IMR-90 (cell line): ENCODE results near the gene CRYAA. TPM values are rescaled to one million over a fixed set of nuclear protein-coding genes. Genes with fewer than 3 reads are reported as not detected.

Experiments used
- ATAC-seq: fragments of 200-7000 bp; cut with Tn5 transposase; 2 replicates; pipeline ENCODE4 v1.9.1; 2020; ENCODE audit warnings: low read depth, mild to moderate bottlenecking, moderate library complexity
- BruUV-seq: library from RNA; stranded (reverse); fragments of 400-500 nt; replicated peaks from 2 replicates; lab custom pipeline; 2021; lab: Mats Ljungman, UMichigan
- CTCF ChIA-PET: fragments of 300-600 bp; formaldehyde crosslinking; extraction: SDS; loops from one replicate; lab custom pipeline; 2021; ENCODE audit warnings: antibody characterized with exemption; lab: Yijun Ruan, JAX
- POLR2A ChIA-PET: fragments of 300-600 bp; sonication (Branson Sonifier 250); formaldehyde crosslinking; loops from one replicate; lab custom pipeline; 2022; ENCODE audit warnings: antibody characterized with exemption; ENCODE audit not compliant: unreplicated experiment; lab: Charles Lee
- DNase-seq: peaks from one replicate; pipeline ENCODE4 v3.0.0; 2013
- H2AFZ ChIP-seq: replicated peaks from 2 replicates; pipeline ENCODE3; 2013; ENCODE audit warnings: low read length, mild to moderate bottlenecking; ENCODE audit not compliant: poor library complexity
- H2AK5ac ChIP-seq: 2 replicates; pipeline ENCODE4 v1.6.1; 2013; ENCODE audit warnings: low read depth, low read length, inconsistent platforms
- H2AK9ac ChIP-seq: replicated peaks from 2 replicates; pipeline ENCODE3; 2013; ENCODE audit warnings: mild to moderate bottlenecking, low read depth, low read length, moderate library complexity; ENCODE audit not compliant: poor library complexity
- H2BK120ac ChIP-seq: 2 replicates; pipeline ENCODE4 v1.6.1; 2013; ENCODE audit warnings: low read depth, low read length, inconsistent platforms
- H2BK15ac ChIP-seq: 3 replicates; pipeline ENCODE4 v1.6.1; 2013; ENCODE audit warnings: low read depth, low read length, inconsistent platforms
- H2BK20ac ChIP-seq: 2 replicates; pipeline ENCODE4 v1.6.1; 2013; ENCODE audit warnings: low read depth, mild to moderate bottlenecking, inconsistent platforms, low read length, moderate library complexity
- H2BK5ac ChIP-seq: 2 replicates; pipeline ENCODE4 v1.6.1; 2013; ENCODE audit warnings: mild to moderate bottlenecking, low read depth, low read length, inconsistent platforms; ENCODE audit not compliant: poor library complexity, severe bottlenecking
- H3K14ac ChIP-seq: replicated peaks from 2 replicates; pipeline ENCODE4 v1.6.1; 2013; ENCODE audit warnings: low read depth, low read length, inconsistent platforms
- H3K18ac ChIP-seq: 2 replicates; pipeline ENCODE4 v1.6.1; 2013; ENCODE audit warnings: low read depth, low read length, control low read depth
- H3K23ac ChIP-seq: 2 replicates; pipeline ENCODE4 v1.6.1; 2013; ENCODE audit warnings: low read depth, low read length, inconsistent platforms
- H3K27ac ChIP-seq: 2 replicates; pipeline ENCODE4 v1.5.1; 2013; ENCODE audit warnings: mild to moderate bottlenecking, control low read depth, low read length; ENCODE audit not compliant: insufficient read depth
- H3K27me3 ChIP-seq: 2 replicates; pipeline ENCODE4 v1.6.1; 2013; ENCODE audit warnings: low read length; ENCODE audit not compliant: control insufficient read depth, insufficient read depth
- H3K36me3 ChIP-seq: 2 replicates; pipeline ENCODE4 v1.6.1; 2013; ENCODE audit warnings: low read length, mixed read lengths; ENCODE audit not compliant: control insufficient read depth, insufficient read depth
- H3K4ac ChIP-seq: 2 replicates; pipeline ENCODE4 v1.6.1; 2013; ENCODE audit warnings: low read depth, low read length, inconsistent platforms
- H3K4me1 ChIP-seq: 2 replicates; pipeline ENCODE4 v1.6.1; 2013; ENCODE audit warnings: low read length, mixed read lengths; ENCODE audit not compliant: control insufficient read depth, insufficient read depth
- H3K4me2 ChIP-seq: 2 replicates; pipeline ENCODE4 v1.6.1; 2013; ENCODE audit warnings: low read depth, mild to moderate bottlenecking, control low read depth, low read length, moderate library complexity
- H3K4me3 ChIP-seq: 2 replicates; pipeline ENCODE4 v1.5.1; 2013; ENCODE audit warnings: low read depth, mild to moderate bottlenecking, control low read depth, low read length, moderate library complexity; ENCODE audit not compliant: insufficient read depth
- H3K56ac ChIP-seq: 2 replicates; pipeline ENCODE4 v1.6.1; 2013; ENCODE audit warnings: low read length, inconsistent platforms; ENCODE audit not compliant: insufficient read depth; ENCODE audit errors: extremely low read depth
- H3K79me1 ChIP-seq, 2 experiments: 2 replicates each; pipeline ENCODE4 v1.6.1; 2013; ENCODE audit warnings: low read length in 2 of 2, inconsistent platforms in 1 of 2, low read depth in 1 of 2
- H3K9ac ChIP-seq: 2 replicates; pipeline ENCODE4 v1.6.1; 2013; ENCODE audit warnings: low read depth, low read length, control low read depth
- H3K9me1 ChIP-seq: 2 replicates; pipeline ENCODE4 v1.6.1; 2013; ENCODE audit warnings: low read length, inconsistent platforms; ENCODE audit not compliant: insufficient read depth
- H3K9me3 ChIP-seq: 2 replicates; pipeline ENCODE4 v1.6.1; 2013; ENCODE audit warnings: low read length; ENCODE audit not compliant: control insufficient read depth, insufficient read depth
- H4K20me1 ChIP-seq: 2 replicates; pipeline ENCODE4 v1.6.1; 2013; ENCODE audit warnings: low read length, inconsistent platforms; ENCODE audit not compliant: insufficient read depth
- H4K5ac ChIP-seq: 2 replicates; pipeline ENCODE4 v1.6.1; 2013; ENCODE audit warnings: mild to moderate bottlenecking, low read depth, low read length, control low read depth
- H4K8ac ChIP-seq, 2 experiments: 2 replicates each; pipeline ENCODE4 v1.6.1; 2013; ENCODE audit warnings: low read depth in 2 of 2, low read length in 2 of 2, control low read depth in 1 of 2, inconsistent platforms in 1 of 2
- H4K91ac ChIP-seq: 2 replicates; pipeline ENCODE4 v1.6.1; 2013; ENCODE audit warnings: low read depth, low read length, inconsistent platforms; ENCODE audit not compliant: insufficient read depth
- CTCF ChIP-seq: conservative IDR thresholded peaks from 2 replicates; pipeline ENCODE4 v1.5.1; 2012; ENCODE audit warnings: mild to moderate bottlenecking, low read depth, low read length, improper control_type of control experiment
- MAFK ChIP-seq: IDR thresholded peaks from 2 replicates; pipeline ENCODE4 v1.6.1; 2012; ENCODE audit warnings: low read depth, low read length, improper control_type of control experiment
- USF2 ChIP-seq: fragments of 150-350 bp; IDR thresholded peaks from 2 replicates; pipeline ENCODE4 v1.6.1; 2017; ENCODE audit warnings: mild to moderate bottlenecking, antibody characterized with exemption, low read length, low read depth
- WGBS, 2 experiments: methylation state at CpG; one replicate each; pipeline versions ENCODE4 v1.1.5 to v1.1.7; 2013; ENCODE audit warnings: missing lambda C conversion rate in 2 of 2; ENCODE audit not compliant: insufficient read length in 1 of 2; ENCODE audit errors: extremely low coverage in 2 of 2; 5-methylcytosine and 5-hydroxymethylcytosine counted together
- dilution Hi-C: fragments of 300-500 bp; cut with HindIII; formaldehyde crosslinking; loops from one replicate; pipeline ENCODE4 v1.14.3; 2018; ENCODE audit warnings: low sequenced_read_pairs; ENCODE audit not compliant: unreplicated experiment
- in situ Hi-C: fragments of 300-500 bp; cut with MboI; formaldehyde crosslinking; loops from 3 replicates; pipeline ENCODE4 v1.14.3; 2019; ENCODE audit warnings: low sequenced_read_pairs, inconsistent platforms, mixed read lengths
- intact Hi-C: fragments of 100-400 bp; cut with micrococcal nuclease; formaldehyde crosslinking; loops from 2 replicates; pipeline ENCODE4 v1.10.0; 2022
- polyA plus RNA-seq, 3 experiments: library from polyadenylated mRNA; depleted of rRNA; stranded (reverse); fragments of >200 nt; gene quantifications; 2 replicates each; pipeline ENCODE4 v1.2.3, GENCODE V29; 2012; ENCODE audit warnings: low replicate concordance in 1 of 3
- total RNA-seq: library from RNA; depleted of rRNA; stranded (reverse); fragments of >200 nt; gene quantifications from 2 replicates; pipeline ENCODE4 v1.2.3, GENCODE V29; 2012

The CRYAA gene
- total and polyA plus RNA-seq, 2 of the 4 experiments (the other 2 are of a cell fraction), result not detected

GRCh38 chr21:43191521-43191920 is 22.7 kb downstream of the CRYAA start:
- no peak overlapping the region for H3K27ac ChIP-seq
- H2AK9ac ChIP-seq, result no peak overlapping the region
- H3K4me2 ChIP-seq, result no peak overlapping the region
- no TSS peak for BruUV-seq
- H3K14ac ChIP-seq, result no peak overlapping the region
- no peak overlapping the region for H3K9ac ChIP-seq
- H3K18ac ChIP-seq, result no peak overlapping the region
- no peak for DNase-seq
- H2BK120ac ChIP-seq, result no peak overlapping the region
- WGBS, 2 experiments, result 92% methylated on average over 6 of the region's 10 CpGs; no CpG with 5 or more reads in 1 of the 2 experiments
- H3K36me3 ChIP-seq, result no peaks in the 10 kb centered on the region
- no peak overlapping the region for H2BK15ac ChIP-seq
- H3K23ac ChIP-seq, result no peak overlapping the region
- H3K4me1 ChIP-seq, result peaks cover 2% of the 10 kb centered on the region; the same call in 1 of the 2 replicates
- H4K5ac ChIP-seq, result no peak overlapping the region
- no peak overlapping the region for H3K4ac ChIP-seq
- ATAC-seq, result no peak
- H2BK5ac ChIP-seq, result no peak overlapping the region
- no peak overlapping the region for H3K4me3 ChIP-seq
- no peak overlapping the region for H2AK5ac ChIP-seq
- no peaks in the 10 kb centered on the region for H3K9me3 ChIP-seq
- ChIA-PET CTCF (no interaction called here), POLR2A (no interaction called here)
- no peak for TF ChIP-seq CTCF
- no peak for TF ChIP-seq MAFK
- no peak for TF ChIP-seq USF2
- no peak overlapping the region for H3K56ac ChIP-seq
- no peak overlapping the region for H2AFZ ChIP-seq
- no peak overlapping the region for H2BK20ac ChIP-seq
- no peak overlapping the region for H4K91ac ChIP-seq
- H4K20me1 ChIP-seq, result no peaks in the 10 kb centered on the region
- dilution Hi-C loops, result no loop called here
- H4K8ac ChIP-seq, result no peak overlapping the region
- in situ Hi-C loops, result no loop called here
- peaks cover 28% of the 10 kb centered on the region for H3K27me3 ChIP-seq
- intact Hi-C loops, result no loop called here
- H3K9me1 ChIP-seq, result peaks cover 8% of the 10 kb centered on the region
- H3K79me1 ChIP-seq, result no peaks in the 10 kb centered on the region
